Cerebellar nuclear complex (tissue), 1 donor: Measurements from ENCODE around the gene GCM1.

Source experiments
- DNase-seq, 2 experiments: peaks; one replicate each; lab custom pipeline; 2025; lab: John Stamatoyannopoulos, UW

Gene GCM1

GRCh38 chr6:53151676-53152075, 3.0 kb upstream of the GCM1 start:
- no peak for DNase-seq

GRCh38 chr6:53144802-53145201, 3.8 kb downstream of the GCM1 start:
- no peak for DNase-seq

- DNase-seq: no peak
Observed at GRCh38 chr6:53143710-53144109, 4.9 kb downstream of the GCM1 start.

- DNase-seq: no peak
Observed at GRCh38 chr6:53142810-53143209, 5.8 kb downstream of the GCM1 start.

- no peak for DNase-seq
Observed at GRCh38 chr6:53139841-53140413, 8.7 kb downstream of the GCM1 start.

GRCh38 chr6:53136000-53136609, 12.5 kb downstream of the GCM1 start:
- DNase-seq: no peak

GRCh38 chr6:53134601-53135235, 13.9 kb downstream of the GCM1 start:
- DNase-seq: no peak

GRCh38 chr6:53133961-53134360, 14.7 kb downstream of the GCM1 start:
- DNase-seq: no peak

- DNase-seq: no peak
Observed at GRCh38 chr6:53130569-53131290, 17.9 kb downstream of the GCM1 start.

- no peak for DNase-seq
Observed at GRCh38 chr6:53128842-53129241, 19.8 kb downstream of the GCM1 start.

- no peak for DNase-seq
Observed at GRCh38 chr6:53125276-53125675, 23.4 kb downstream of the GCM1 start.

- no peak for DNase-seq
Observed at GRCh38 chr6:53124131-53124800, 24.4 kb downstream of the GCM1 start.

GRCh38 chr6:53119772-53120409, 28.8 kb downstream of the GCM1 start:
- no peak for DNase-seq

- DNase-seq: no peak
Observed at GRCh38 chr6:53119349-53119748, 29.3 kb downstream of the GCM1 start.

- DNase-seq: no peak
Observed at GRCh38 chr6:53115741-53116140, 32.9 kb downstream of the GCM1 start.

GRCh38 chr6:53115113-53115512, 33.5 kb downstream of the GCM1 start:
- no peak for DNase-seq

GRCh38 chr6:53113742-53114141, 34.9 kb downstream of the GCM1 start:
- DNase-seq: no peak

GRCh38 chr6:53112871-53113270, 35.8 kb downstream of the GCM1 start:
- DNase-seq: no peak

GRCh38 chr6:53112404-53112803, 36.2 kb downstream of the GCM1 start:
- no peak for DNase-seq

GRCh38 chr6:53111865-53112264, 36.8 kb downstream of the GCM1 start:
- no peak for DNase-seq

GRCh38 chr6:53109612-53110011, 39.0 kb downstream of the GCM1 start:
- no peak for DNase-seq

- DNase-seq: no peak
Observed at GRCh38 chr6:53107091-53107490, 41.5 kb downstream of the GCM1 start.
